HPDE6-E6E7 (cell line): ENCODE results near the gene FST.

Experiments used
- DNase-seq: peaks from one replicate; pipeline ENCODE4 v3.0.0; 2011; ENCODE audit warnings: missing footprints; ENCODE audit errors: extremely low spot score

FST gene

GRCh38 chr5:53520813-53521212 is 40.4 kb downstream of the FST start:
- no peak for DNase-seq
